GM19239 (cell line): ENCODE data around the gene AUH.

Source experiments
- DNase-seq: peaks from one replicate; pipeline ENCODE4 v3.0.0; 2011; ENCODE audit warnings: low spot score; ENCODE audit not compliant: insufficient read length
- FAIRE-seq: peaks from 2 replicates; lab custom pipeline; 2011; peaks lifted over from hg19 to GRCh38; lab: Jason Lieb, UNC

Gene AUH

DNA sequence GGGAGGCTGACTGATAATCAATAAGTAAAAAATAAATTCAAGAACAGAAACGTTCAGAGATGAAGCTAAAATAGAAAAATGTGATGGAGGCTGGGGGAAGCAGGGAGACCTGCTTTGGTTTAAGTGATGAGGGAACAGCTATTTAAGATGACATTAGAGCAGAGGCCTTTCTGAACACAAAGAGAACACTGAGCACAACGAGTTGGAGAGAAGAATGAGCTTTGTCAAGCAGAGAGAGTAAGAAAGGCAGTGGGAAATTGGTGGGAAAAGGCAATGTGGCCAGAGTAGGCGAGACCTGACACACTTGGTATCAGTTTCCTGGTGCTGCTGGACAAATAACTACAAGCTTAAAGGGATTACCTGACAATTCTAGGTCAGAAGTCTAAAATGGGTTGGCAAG, 20.0 kb downstream of the AUH start:
- DNase-seq = no peak
- no peak for FAIRE-seq

DNA sequence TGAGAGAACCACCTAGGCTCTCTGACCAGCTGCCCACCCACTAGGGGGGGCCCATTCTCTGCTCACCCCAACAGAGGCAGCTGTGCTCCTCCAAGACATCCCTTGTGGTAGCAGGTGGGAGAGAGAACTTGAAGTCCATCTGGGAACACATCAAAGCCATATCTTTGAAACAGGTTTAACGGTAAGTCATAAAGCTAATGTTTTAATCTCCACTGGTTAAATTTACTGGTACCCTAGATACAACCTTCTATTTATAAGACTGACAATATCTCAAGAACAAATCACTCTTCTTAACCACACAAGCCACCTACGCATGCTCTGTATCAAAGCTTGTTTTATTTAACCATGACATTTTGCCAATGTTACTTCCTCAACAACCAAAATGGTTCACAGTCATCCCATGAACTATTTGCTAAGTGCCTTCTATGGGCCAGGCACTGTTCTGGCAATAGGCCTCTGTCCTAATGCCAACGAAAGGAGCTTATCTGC, 20.4 kb downstream of the AUH start:
- no peak for DNase-seq
- FAIRE-seq = no peak

DNA sequence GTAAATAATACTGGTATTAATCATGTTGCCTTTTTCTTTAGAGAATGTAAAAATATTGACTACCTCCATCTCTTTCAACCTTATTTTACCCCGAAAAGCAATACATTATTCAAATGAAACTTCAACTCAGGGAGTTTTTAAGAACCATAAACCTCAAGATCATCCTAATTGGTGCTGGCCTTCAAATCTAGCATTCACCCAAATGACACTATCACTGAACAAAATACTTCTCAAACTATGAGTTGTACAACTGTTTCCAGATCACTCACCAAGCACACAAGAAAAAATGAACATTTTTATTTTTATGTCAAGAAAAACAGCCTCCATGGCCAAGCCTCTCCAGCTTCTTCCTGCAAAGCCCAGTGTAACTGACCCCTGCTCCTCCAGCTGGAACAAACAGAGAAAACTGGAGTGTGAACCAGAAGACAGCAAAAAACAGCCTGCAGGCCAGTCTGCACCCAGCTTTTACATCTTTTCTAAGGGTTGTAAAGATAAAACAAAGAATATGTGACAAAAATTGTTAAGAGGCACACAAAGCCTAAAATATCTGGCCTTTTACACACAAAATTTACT, 21.2 kb downstream of the AUH start:
- FAIRE-seq = no peak

GRCh38 chr9:91338681-91339080, 23.0 kb downstream of the AUH start:
- FAIRE-seq (no peak), DNase-seq (no peak)

More for the DNA sequence above, 21.2 kb downstream of the AUH start:
- DNase-seq = no peak

DNA sequence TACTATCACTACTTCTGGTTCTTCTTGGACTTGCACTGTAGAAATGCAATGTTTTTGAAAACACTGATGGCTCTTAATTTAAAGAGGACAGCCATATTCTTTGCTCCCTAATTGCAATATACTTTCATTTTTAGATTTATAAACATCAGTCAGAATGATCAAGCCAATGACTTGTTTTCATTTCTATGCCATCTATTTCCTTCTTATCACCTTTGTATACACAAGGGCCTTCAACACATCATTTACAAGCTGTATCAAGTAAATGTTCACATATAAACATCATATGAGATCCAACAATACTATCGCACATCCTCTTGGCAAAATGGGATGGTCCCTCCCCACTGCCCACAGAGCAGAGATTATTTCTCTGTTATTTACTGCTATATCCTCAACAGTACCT, 24.9 kb downstream of the AUH start:
- DNase-seq (no peak), FAIRE-seq (no peak)

- DNase-seq (no peak), FAIRE-seq (no peak)
Observed at GRCh38 chr9:91334053-91334452, 27.7 kb downstream of the AUH start.

- no peak for DNase-seq
- FAIRE-seq = no peak
Observed at GRCh38 chr9:91333551-91333950, 28.2 kb downstream of the AUH start.

DNA sequence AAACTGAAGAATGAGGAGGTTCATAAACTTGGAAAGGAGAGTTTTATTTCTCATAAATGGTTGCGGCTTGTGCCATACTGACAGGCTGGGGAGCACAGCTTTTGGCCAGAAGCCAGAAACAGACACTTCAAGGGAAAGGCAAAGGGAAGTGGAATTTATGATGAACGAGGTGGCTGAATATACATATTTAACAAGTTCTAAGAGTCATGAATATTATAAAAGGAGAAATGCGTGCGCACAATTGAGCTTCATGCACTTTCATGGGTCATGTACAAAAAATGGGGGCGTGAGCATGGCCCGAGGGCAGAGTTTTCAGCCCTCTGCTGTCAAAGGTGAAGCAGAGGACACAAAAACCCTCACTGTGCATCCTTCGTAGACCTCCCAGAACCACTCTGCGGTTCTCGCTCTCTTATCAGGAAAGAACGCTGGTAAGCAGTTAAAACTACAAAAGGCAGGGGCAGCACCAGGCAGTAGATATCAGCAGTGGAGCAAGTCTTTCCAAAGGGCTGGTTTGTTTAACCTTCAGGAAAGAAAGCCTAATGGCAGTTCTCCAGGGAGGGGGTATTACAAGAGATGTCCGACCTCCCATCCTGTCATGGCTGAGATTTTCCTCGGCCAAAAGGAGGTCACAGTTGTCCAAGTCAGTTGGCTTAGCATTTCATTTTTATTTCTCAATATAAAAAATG, 29.0 kb downstream of the AUH start:
- DNase-seq = no peak
- no peak for FAIRE-seq

- FAIRE-seq (no peak), DNase-seq (no peak)
Observed at GRCh38 chr9:91331849-91332248, 29.9 kb downstream of the AUH start.

DNA sequence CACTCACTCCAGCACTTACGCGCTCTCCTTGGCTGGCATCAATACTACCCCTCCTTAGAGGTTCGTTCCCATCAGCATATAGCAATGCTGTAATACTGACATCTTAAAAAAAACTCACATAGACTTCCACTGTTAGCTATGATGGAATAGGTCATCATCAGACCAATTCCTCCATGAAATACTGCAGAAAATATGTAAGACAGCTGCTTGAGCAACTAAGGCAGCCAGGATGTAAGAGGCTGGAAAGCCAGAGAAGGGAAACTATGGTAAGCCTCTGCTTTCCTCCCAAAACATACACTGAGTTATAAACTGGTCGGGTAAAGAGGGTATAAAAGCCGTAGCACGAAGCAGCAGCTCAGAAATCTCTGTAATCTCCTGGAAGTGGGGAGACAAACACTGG, 33.5 kb downstream of the AUH start:
- DNase-seq = no peak
- FAIRE-seq = no peak

GRCh38 chr9:91321691-91322090, 40.0 kb downstream of the AUH start:
- FAIRE-seq (no peak), DNase-seq (no peak)

DNA sequence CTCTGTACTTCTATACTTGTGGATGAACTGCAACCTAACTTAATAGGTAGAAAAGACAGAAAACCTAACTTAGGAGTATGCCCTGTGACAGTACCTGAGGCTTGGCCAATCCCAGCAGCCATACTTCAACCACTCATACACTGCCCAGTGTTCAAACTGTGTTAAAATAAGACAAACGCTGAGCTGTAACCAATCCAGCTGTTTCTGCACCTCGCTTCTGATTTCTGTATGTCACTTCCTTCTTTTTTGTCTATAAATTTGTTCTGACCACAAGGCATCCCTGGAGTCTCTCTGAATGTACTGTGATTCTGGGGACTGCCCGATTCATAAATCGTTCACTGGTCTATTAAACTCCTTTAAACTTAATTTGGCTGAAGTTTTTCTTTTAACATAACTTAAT, 41.4 kb downstream of the AUH start:
- DNase-seq = no peak
- peak; percentile 44 for FAIRE-seq

GRCh38 chr9:91316093-91316492, 45.6 kb downstream of the AUH start:
- DNase-seq = no peak
- FAIRE-seq = no peak

- DNase-seq = no peak
- no peak for FAIRE-seq
Observed at GRCh38 chr9:91315191-91315590, 46.5 kb downstream of the AUH start.

DNA sequence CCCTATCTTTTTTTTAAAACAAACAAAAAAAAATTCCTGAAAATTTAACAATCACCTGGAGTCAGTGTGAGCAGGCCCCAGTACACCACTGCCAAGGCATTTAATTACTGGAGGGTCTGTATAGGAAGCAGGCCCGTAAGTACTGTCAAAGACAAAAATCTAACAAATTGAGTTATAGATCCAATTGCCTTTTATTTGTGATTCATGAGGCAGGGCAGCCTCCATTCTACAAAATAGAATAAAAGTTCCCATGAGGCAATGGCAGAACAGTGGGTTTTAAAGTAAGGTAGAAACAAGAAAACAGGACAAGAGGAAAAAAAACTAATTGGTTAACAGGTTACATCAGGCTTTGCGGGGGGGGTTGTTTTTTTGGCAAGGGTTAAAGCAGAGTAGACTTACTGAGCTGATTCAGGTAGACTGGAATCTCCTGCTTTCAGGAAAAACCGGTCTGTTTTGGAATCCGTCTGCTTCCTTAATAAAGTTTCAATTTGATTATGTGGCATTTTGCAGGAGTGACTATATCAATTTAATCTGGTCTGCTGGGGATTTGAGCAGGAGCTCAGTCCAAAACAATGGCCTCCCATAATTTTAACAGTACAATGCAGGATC, 48.9 kb downstream of the AUH start:
- FAIRE-seq (no peak), DNase-seq (no peak)

DNA sequence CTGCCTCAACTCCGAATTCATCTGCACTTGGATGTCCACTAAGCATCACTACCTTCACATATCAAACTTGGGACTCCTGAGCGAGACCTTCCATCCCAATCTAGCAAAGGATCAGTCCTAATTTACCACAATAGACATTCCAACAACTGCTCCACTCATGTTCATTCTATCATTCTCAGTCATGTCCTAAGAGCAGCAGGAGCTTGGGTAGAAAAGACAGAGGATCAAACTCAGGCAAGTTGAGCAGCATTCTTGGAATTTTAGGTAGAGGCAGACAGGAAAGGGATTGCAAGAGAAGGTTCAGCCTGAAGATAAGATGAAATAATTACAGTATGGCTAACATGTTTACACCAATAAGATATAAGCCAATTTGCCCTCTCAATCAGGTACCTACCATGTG, 51.7 kb downstream of the AUH start:
- DNase-seq = no peak
- no peak for FAIRE-seq

GRCh38 chr9:91308191-91308590, 53.5 kb downstream of the AUH start:
- no peak for DNase-seq
- FAIRE-seq = no peak

- DNase-seq (no peak), FAIRE-seq (no peak)
Observed at GRCh38 chr9:91307279-91307678, 54.4 kb downstream of the AUH start.

- FAIRE-seq (no peak), DNase-seq (no peak)
Observed at GRCh38 chr9:91306296-91306630, 55.5 kb downstream of the AUH start.

DNA sequence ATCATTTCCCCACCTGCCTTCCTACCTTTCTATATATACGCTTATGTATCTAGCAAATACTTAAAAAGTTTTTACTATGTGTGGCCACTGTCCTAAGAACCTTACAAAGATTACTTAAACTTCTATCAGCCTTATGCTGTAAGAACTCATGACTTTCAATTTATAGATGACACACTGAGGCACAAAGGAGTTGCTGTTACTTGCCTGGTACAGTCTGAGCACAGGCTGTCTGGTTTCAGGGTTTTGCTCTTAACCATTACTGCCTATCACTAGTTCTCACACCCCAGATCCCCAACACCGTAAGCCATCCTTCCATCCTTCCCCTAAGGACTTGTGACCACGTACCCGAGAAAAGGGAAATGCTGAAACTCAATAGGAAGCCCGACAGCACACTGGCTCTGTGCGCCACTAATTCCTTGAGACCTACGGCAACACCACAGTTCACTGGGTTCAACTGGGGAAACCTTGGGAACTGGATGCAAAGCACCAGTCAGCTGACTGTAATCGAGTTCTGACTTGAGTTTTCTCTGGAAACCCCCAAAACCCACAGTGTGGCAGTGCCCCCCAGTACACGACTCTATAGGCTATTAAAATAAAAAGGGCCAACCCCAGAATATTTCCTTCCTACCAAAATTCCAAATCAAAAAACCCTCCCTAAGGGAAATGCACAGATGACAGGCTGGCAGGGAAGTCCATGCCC, 56.0 kb downstream of the AUH start:
- FAIRE-seq (no peak), DNase-seq (no peak)

DNA sequence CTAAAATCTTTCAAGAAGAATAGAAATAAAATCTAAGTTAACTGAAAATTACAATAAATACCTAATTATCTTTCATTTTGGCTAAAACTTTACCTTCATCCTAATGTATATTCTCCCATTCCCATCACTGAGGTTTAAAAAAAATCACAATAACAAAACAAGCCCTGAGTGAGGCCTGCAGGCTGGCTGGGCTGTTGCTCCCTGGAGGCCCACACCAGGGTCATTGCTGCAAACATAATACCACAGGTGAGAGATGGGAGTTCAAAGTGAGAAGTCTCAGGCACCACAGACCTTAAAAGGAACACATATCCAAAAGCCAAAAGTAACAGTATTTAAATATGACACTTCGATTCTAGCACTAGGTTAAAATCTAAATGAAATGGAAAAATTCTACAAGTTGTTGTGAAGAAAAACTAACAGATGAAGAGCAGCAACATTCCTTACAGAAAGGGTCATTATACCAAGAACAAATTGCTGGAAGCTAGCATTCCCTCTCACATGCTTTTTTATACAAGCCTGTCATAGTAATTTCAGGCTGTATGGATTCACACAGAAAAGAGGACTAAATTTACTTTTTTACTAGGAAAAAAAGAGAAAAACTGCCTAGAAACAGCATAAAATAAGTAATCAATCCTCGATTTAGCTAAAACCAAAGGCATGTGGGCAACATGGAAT, 57.8 kb downstream of the AUH start:
- FAIRE-seq = no peak
- no peak for DNase-seq
